Dedifferentiated amniotic fluid mesenchymal stem cell (primary cell): ENCODE measurements around the gene POU4F1.
"Not testable (repeated sequence)": the region's sequence is repeated elsewhere in the genome, so short reads cannot be mapped to it uniquely, and the experiment has no call there.

Source experiments
- DNase-seq: peaks from one replicate; pipeline ENCODE4 v3.0.0-alpha.2; 2016; ENCODE audit errors: extremely low spot score

POU4F1 gene

GRCh38 chr13:78603240-78603957 is at the start of gene POU4F1:
TSS of gene POU4F1 (minus strand) at chr13:78603552. CDS start at chr13:78603326, 226 bp downstream.
- DNase-seq, result no peak

GRCh38 chr13:78652651-78653050 is 49.3 kb upstream of the POU4F1 start:
- no peak for DNase-seq

GRCh38 chr13:78650717-78651083 is 47.3 kb upstream of the POU4F1 start:
- DNase-seq, result no peak

DNA sequence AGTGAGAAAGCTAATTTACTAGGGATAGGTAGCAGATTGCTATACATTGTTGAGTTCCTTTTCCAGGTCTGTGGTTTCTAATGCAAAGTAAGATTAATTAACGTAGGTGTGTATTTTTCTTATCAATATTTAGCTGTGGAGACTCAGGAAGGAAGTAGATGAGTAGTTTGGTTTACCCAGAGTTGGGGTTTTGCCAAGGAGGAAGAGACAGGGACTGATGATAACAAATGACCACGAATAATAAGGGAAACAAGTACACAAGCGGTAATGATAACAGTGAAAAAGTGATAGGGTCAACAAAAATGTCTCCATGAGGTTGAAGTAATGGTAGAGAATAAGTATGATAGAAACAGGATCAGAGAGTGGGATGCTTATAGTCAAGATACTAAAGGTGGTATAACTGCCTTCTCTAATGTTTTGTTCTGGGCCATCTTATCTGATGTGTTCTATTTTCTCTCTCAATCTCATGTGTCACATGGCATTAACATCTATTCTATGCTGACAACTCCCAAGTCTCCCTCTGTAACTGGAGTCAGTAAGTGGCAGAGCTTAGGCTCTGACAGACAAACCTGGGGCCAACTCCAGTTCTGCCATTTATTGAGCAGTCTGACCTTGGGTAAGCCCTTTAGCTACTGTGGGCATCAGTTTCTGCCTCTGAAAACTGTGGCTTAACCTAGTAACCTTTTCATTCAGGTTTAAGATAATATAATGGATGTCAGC is 46.8 kb upstream of the POU4F1 start:
- no peak for DNase-seq

GRCh38 chr13:78647109-78647678 is 43.8 kb upstream of the POU4F1 start:
- not testable (repeated sequence) for DNase-seq

- DNase-seq, result no peak
Observed at GRCh38 chr13:78638216-78638615, 34.9 kb upstream of the POU4F1 start.

- DNase-seq, result no peak
Observed at GRCh38 chr13:78636495-78636894, 33.1 kb upstream of the POU4F1 start.

DNA sequence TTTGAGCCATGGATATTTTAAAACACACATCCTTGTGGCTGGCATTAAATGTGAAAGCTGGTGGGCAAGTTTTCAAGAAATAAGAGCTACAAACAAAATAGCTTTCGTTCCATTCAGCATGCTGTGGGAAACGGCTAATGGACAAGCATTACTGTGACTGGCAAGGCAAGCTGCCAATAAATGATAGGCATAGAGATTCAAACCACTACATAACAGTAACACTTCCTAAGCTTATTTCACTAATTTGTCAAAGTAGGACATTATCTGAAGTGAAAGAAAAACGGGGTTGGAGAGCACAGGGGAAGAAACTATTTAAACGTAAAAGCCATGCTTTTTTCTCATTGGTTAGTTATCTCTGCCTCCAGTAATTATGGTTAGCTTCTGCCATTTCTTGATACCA is 29.6 kb upstream of the POU4F1 start:
- DNase-seq, result no peak

- DNase-seq, result no peak
Observed at GRCh38 chr13:78631077-78631476, 27.7 kb upstream of the POU4F1 start.

GRCh38 chr13:78630511-78630910 is 27.2 kb upstream of the POU4F1 start:
- no peak for DNase-seq

- no peak for DNase-seq
Observed at GRCh38 chr13:78625384-78625783, 22.0 kb upstream of the POU4F1 start.

- no peak for DNase-seq
Observed at GRCh38 chr13:78623132-78623531, 19.8 kb upstream of the POU4F1 start.

- no peak for DNase-seq
Observed at GRCh38 chr13:78620936-78621470, 17.7 kb upstream of the POU4F1 start.

DNA sequence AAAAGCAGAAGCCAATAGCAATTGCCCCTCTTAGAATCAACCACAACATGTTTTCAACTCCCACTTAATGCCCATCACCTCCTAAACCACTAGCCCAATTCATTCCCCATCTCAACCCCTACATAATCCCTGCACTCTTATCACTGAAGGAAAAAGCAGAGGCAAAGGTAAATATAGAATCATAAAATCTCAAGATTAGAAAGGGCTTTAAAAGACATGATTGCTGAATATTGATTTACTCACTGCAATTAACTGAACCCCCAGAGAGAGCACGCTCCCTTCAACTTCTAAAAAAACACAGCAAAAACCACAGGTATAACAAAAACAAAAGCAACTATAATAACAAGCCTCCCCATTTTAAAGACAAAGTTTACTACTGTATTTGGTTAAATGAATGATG is 15.1 kb upstream of the POU4F1 start:
- DNase-seq, result no peak

GRCh38 chr13:78611040-78611439 is 7.7 kb upstream of the POU4F1 start:
- no peak for DNase-seq

DNA sequence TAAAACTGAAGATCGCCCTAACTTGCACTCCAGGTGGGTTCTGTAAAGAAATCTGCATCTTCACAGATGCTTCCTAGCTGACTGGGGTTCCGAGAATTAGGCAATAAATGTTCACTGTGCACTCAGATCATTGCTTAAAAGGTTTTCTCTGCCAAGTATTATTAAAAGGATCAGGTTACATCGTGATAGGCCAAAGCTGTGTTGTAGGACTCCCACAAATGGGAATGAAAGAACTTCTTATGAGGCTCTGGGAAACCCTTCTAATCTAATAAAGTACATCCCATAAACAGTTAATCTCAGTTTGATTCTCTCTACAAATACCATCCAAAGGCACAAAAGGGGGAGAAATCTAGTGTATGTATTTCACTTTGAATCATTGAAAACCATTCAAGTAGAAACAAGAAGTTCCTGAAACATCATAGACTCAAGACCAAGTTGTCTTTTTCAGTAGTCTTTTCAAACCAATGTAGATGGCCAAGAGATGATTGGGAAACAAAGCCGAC is 7.1 kb upstream of the POU4F1 start:
- DNase-seq, result no peak

- DNase-seq, result no peak
Observed at GRCh38 chr13:78609464-78610205, 6.3 kb upstream of the POU4F1 start.

- no peak for DNase-seq
Observed at GRCh38 chr13:78608688-78609463, 5.5 kb upstream of the POU4F1 start.

DNA sequence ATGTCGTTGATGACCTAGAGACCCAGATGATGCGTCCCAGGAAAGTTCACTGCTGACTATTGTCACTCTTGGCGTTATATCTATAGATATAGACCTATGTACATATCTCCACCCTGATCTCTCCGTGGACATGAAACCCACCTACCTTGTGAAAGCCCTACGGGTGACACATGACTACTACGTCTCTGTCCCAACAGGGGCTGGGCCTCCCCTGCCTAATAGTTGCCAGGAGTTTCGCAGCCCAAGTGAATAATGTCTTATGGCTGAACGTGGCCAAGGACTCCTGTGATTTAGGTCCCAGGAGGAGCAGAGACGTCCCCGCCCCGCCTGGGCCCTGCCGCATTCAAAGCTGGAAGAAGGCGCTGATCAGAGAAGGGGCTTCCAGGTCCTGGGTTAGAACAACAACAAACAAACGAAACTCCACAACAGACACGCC is 4.9 kb upstream of the POU4F1 start:
- no peak for DNase-seq

- no peak for DNase-seq
Observed at GRCh38 chr13:78607409-78608251, 4.3 kb upstream of the POU4F1 start.
